Endothelial cell of umbilical vein (primary cell): ENCODE results near the gene ZNF697. TPM values are rescaled to one million over a fixed set of nuclear protein-coding genes. Genes with fewer than 3 reads are reported as not detected.

Experiments
- BruUV-seq: library from RNA; stranded (reverse); fragments of 400-500 nt; replicated peaks from 2 replicates; lab custom pipeline; 2021; lab: Mats Ljungman, UMichigan
- CTCF ChIA-PET: fragments of 300-600, 350-600 bp; sonication (Branson Sonifier 250); formaldehyde crosslinking; loops from one replicate; lab custom pipeline; 2021; ENCODE audit warnings: antibody characterized with exemption, inconsistent platforms; lab: Charles Lee
- POLR2A ChIA-PET: fragments of 300-600, 350-600 bp; sonication (Branson Sonifier 250); formaldehyde crosslinking; loops from one replicate; lab custom pipeline; 2021; ENCODE audit warnings: antibody characterized with exemption, inconsistent platforms; lab: Charles Lee
- DNase-seq: peaks from one replicate; pipeline ENCODE4 v3.0.0-alpha.2; 2011; ENCODE audit warnings: low read depth, low spot score
- FAIRE-seq: peaks from 2 replicates; lab custom pipeline; 2011; peaks lifted over from hg19 to GRCh38; lab: Jason Lieb, UNC
- H2AFZ ChIP-seq: 2 replicates; pipeline ENCODE4 v1.6.0; 2012; ENCODE audit warnings: low read depth, low read length, control low read depth, inconsistent platforms
- H3K27ac ChIP-seq: 2 replicates; pipeline ENCODE4 v1.5.1; 2011; ENCODE audit warnings: low read depth, mild to moderate bottlenecking, control low read depth, low read length, moderate library complexity; ENCODE audit not compliant: insufficient read depth
- H3K27me3 ChIP-seq, 2 experiments: 2 replicates each; pipeline versions ENCODE4 v1.6.0 to v1.6.1; 2011; ENCODE audit warnings: low read length in 2 of 2, mixed read lengths in 1 of 2; ENCODE audit not compliant: control insufficient read depth in 2 of 2, insufficient read depth in 2 of 2
- H3K36me3 ChIP-seq, 2 experiments: 2 replicates in 1 of 2; 3 replicates in 1 of 2; pipeline ENCODE4 v1.5.1; 2011; ENCODE audit warnings: low read length in 2 of 2, mild to moderate bottlenecking in 1 of 2, moderate library complexity in 1 of 2; ENCODE audit not compliant: control insufficient read depth in 2 of 2, insufficient read depth in 2 of 2; ENCODE audit errors: extremely low read depth in 1 of 2
- H3K4me1 ChIP-seq: 3 replicates; pipeline ENCODE4 v1.5.1; 2011; ENCODE audit warnings: mild to moderate bottlenecking, low read length; ENCODE audit not compliant: control insufficient read depth, insufficient read depth; ENCODE audit errors: extremely low read depth
- H3K4me2 ChIP-seq: 2 replicates; pipeline ENCODE4 v1.6.1; 2011; ENCODE audit warnings: low read length, control low read depth, mixed read lengths; ENCODE audit not compliant: insufficient read depth
- H3K4me3 ChIP-seq, 3 experiments: fragments of 200-600 bp in 1 of 3; sonication (generic), shearing (Covaris generic) in 1 of 3; replicated peaks in 1 of 3; 2 replicates each; pipeline ENCODE4 v1.5.1; 2011 to 2016; ENCODE audit warnings: control low read depth in 3 of 3, low read length in 3 of 3, mild to moderate bottlenecking in 2 of 3, inconsistent platforms in 1 of 3, low read depth in 1 of 3, moderate library complexity in 1 of 3; ENCODE audit not compliant: insufficient read depth in 1 of 3
- H3K79me2 ChIP-seq: 2 replicates; pipeline ENCODE4 v1.6.0; 2012; ENCODE audit warnings: low read length, inconsistent platforms; ENCODE audit not compliant: control insufficient read depth, insufficient read depth
- H3K9ac ChIP-seq: replicated peaks from 2 replicates; pipeline ENCODE3; 2011; ENCODE audit warnings: low read length, control low read depth; ENCODE audit not compliant: insufficient read depth; ENCODE audit errors: extremely low read depth
- H3K9me1 ChIP-seq: replicated peaks from 3 replicates; pipeline ENCODE4 v1.6.0; 2011; ENCODE audit warnings: mild to moderate bottlenecking, low read length; ENCODE audit not compliant: control insufficient read depth, insufficient read depth; ENCODE audit errors: extremely low read depth
- H3K9me3 ChIP-seq: replicated peaks from 2 replicates; pipeline ENCODE4 v1.5.1; 2012; ENCODE audit warnings: low read length, inconsistent platforms; ENCODE audit not compliant: control insufficient read depth, insufficient read depth
- H4K20me1 ChIP-seq: replicated peaks from 2 replicates; pipeline ENCODE3; 2011; ENCODE audit warnings: mild to moderate bottlenecking, low read length; ENCODE audit not compliant: control insufficient read depth, insufficient read depth; ENCODE audit errors: extremely low read depth
- CTCF ChIP-seq, 2 donors: IDR thresholded peaks; 1 replicate in 1 of 2; 2 replicates in 1 of 2; pipeline ENCODE4 v1.5.1; 2011; ENCODE audit warnings: low read length in 2 of 2, mild to moderate bottlenecking in 2 of 2, moderate library complexity in 2 of 2, control low read depth in 1 of 2, inconsistent platforms in 1 of 2, low read depth in 1 of 2; ENCODE audit not compliant: insufficient read depth in 1 of 2; ENCODE audit errors: extremely low read depth in 1 of 2
- EZH2 ChIP-seq: IDR thresholded peaks from 2 replicates; pipeline ENCODE4 v1.6.1; 2012; ENCODE audit warnings: borderline replicate concordance, low read depth, mild to moderate bottlenecking, moderate library complexity, low read length, inconsistent platforms; ENCODE audit not compliant: severe bottlenecking
- FOS ChIP-seq: IDR thresholded peaks from 2 replicates; pipeline ENCODE4 v1.6.1; 2011; ENCODE audit warnings: mild to moderate bottlenecking, low read length, moderate library complexity, borderline replicate concordance; ENCODE audit not compliant: insufficient read depth
- GATA2 ChIP-seq: IDR thresholded peaks from 2 replicates; pipeline ENCODE4 v1.7.0; 2011; ENCODE audit warnings: low read depth, mild to moderate bottlenecking, moderate library complexity, mixed read lengths, low read length; ENCODE audit not compliant: insufficient read length, insufficient read depth
- JUN ChIP-seq: IDR thresholded peaks from 2 replicates; pipeline ENCODE4 v1.6.1; 2011; ENCODE audit warnings: borderline replicate concordance, low read depth; ENCODE audit not compliant: insufficient read length, insufficient read depth
- MAX ChIP-seq: IDR thresholded peaks from 2 replicates; pipeline ENCODE4 v1.6.1; 2011; ENCODE audit not compliant: insufficient read depth, insufficient read length
- MYC ChIP-seq: IDR thresholded peaks from one replicate; pipeline ENCODE4 v1.6.1; 2011; ENCODE audit warnings: mild to moderate bottlenecking, low read depth, low read length
- POLR2A ChIP-seq: IDR thresholded peaks from 2 replicates; pipeline ENCODE4 v1.6.1; 2012; ENCODE audit warnings: low read depth, mild to moderate bottlenecking, control low read depth, low read length
- POLR2AphosphoS5 ChIP-seq: IDR thresholded peaks from 2 replicates; pipeline ENCODE4 v1.6.1; 2012; ENCODE audit warnings: low read depth, mild to moderate bottlenecking, control low read depth, low read length, moderate library complexity; ENCODE audit not compliant: insufficient read depth
- dilution Hi-C: fragments of 300-500 bp; cut with MboI; formaldehyde crosslinking; loops from one replicate; pipeline ENCODE4 v1.15.0; 2019; ENCODE audit warnings: low sequenced_read_pairs; ENCODE audit not compliant: extremely low pct_ligation_motif_present
- intact Hi-C: fragments of 100-400 bp; cut with micrococcal nuclease; formaldehyde crosslinking; loops from one replicate; pipeline ENCODE4 v1.10.0; 2022
- polyA plus RNA-seq, 4 experiments: library from polyadenylated mRNA; depleted of rRNA in 3 of 4; stranded (reverse) in 3 of 4; unstranded in 1 of 4; fragments of >200 nt; gene quantifications; 2 replicates each; pipeline versions ENCODE4 v1.2.1 to v1.2.3, GENCODE V29; 2011 to 2012; ENCODE audit warnings: missing spikeins in 1 of 4
- total RNA-seq: library from RNA; stranded (reverse); gene quantifications from 2 replicates; pipeline ENCODE4 v1.2.3, GENCODE V29; 2021

The ZNF697 gene
- total and polyA plus RNA-seq, 2 donors (not counting 3 experiments of a cell fraction or from before 2014, with no cell fraction given): 6.2 to 14.1 TPM

DNA sequence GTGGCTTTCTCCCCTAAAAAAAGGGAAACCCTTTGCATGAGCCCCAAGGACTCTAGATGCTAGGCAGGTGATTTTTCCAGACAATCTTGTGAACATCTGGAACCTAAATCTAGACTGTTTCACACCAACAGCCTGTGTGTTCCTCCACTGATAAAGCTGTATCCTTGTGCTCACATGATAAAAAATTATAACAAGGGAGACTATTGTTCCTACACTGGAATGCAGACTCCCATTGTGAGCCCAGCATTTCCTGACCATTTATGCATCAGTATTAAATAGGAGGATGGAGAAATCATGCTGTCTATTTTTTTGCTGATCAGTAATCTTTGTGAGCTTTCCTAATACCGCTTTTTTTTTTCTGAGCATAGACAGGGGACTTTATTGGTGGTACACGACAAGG, 52.5 kb downstream of the ZNF697 start:
- BruUV-seq: no TSS peak
- no peak overlapping the region for H3K4me3 ChIP-seq
- no peaks in the 10 kb centered on the region for H3K36me3 ChIP-seq
- POLR2A ChIA-PET: no interaction called here
- peaks cover 3% of the 10 kb centered on the region for H3K4me1 ChIP-seq
- peaks cover 11 to 12% of the 10 kb centered on the region in 2 experiments for H3K27me3 ChIP-seq
- no peak overlapping the region for H3K27ac ChIP-seq
- FAIRE-seq (no peak), DNase-seq (peak; percentile 20)
- H3K9me1 ChIP-seq: no peaks in the 10 kb centered on the region
- H3K9ac ChIP-seq: no peak overlapping the region
- no peak overlapping the region for H3K4me2 ChIP-seq
- dilution Hi-C loops (no loop called here), intact Hi-C loops (no loop called here)
- H3K79me2 ChIP-seq: no peaks in the 10 kb centered on the region
- CTCF ChIA-PET: interaction anchor here (0.9 to 1.3 kb wide), 2 partner anchors 16 to 20 kb away, joined by 3 to 4 read pairs; no protein-coding TSS in a partner anchor
- no peaks in the 10 kb centered on the region for H4K20me1 ChIP-seq
- no peaks in the 10 kb centered on the region for H3K9me3 ChIP-seq
- no peak overlapping the region for H2AFZ ChIP-seq
- TF ChIP-seq CTCF (IDR thresholded peaks at IDR 0.05; ENCODE audit: extremely low read depth in 1 of 2, insufficient read depth in 1 of 2, low read depth in 1 of 2, low read length in 2 of 2) (no peak), GATA2 (no peak), POLR2AphosphoS5 (no peak), MAX (no peak), JUN (no peak), MYC (no peak), POLR2A (no peak), FOS (no peak), EZH2 (no peak)
